CD4-positive, alpha-beta T cell treated with Interleukin-15 for 1 hour (primary cell): ENCODE data around the gene MAP3K21.

Experiments
- DNase-seq: peaks from one replicate; pipeline ENCODE4 v3.0.0-alpha.2; 2020

MAP3K21 gene

GRCh38 chr1:233360525-233361102 is 33.1 kb downstream of the MAP3K21 start:
- DNase-seq: no peak

GRCh38 chr1:233361876-233362275 is 34.4 kb downstream of the MAP3K21 start:
- no peak for DNase-seq

DNA sequence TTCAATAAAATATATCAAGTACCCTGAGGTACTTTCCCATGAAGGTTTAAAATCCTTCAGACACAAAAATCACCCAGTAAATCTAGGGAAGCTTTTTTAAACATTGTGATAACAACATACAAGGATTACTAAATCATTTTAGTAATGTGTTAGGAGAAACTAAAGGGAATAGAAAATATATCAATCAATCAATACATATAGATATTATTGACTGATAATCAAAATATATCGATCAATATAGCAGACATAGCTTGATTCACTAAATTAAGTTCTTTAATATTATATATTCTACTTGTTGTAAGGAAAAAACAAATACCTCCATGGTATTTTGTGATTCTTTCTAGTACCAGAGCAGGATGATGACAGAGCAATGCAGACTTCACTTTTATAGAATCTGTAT is 35.2 kb downstream of the MAP3K21 start:
- no peak for DNase-seq

DNA sequence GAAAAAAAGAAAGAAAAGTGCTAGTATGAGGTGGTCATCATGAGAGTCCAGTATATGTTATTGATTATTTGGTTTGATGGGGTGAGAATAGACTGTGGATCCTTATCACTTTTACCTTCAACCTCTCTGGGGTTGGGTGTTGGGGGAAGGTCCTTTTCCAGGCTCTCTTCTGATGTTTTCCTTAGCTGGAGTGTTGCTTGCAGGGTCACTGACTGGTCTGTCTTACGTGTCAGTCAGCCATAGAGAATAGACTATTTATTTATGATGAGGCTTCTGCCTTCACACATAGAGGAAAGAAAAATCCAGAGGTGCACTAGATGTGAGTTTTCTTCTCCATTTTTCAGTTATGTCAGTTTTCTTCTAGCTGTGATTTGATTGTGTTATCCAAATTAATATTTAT is 36.5 kb downstream of the MAP3K21 start:
- no peak for DNase-seq

GRCh38 chr1:233364695-233365539 is 37.4 kb downstream of the MAP3K21 start:
- DNase-seq: no peak

DNA sequence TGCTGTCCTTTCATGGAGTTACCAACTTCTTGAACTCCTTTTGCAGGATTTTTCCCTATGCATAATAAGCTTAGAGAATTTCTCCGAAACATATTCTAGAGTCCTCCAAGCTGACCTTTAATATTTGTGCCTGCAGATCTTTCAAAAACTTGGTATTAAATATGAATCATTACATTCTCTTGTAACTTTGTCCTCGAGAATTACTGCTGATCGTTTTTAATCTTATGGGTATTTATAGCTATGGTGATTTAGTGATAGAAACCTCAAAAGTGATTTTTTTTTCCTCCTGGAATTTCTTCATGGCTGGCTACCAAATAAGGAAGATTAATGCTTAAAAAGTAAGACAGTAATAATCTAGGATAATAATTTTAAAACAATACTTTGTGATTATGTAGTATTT is 39.1 kb downstream of the MAP3K21 start:
- DNase-seq: no peak

DNA sequence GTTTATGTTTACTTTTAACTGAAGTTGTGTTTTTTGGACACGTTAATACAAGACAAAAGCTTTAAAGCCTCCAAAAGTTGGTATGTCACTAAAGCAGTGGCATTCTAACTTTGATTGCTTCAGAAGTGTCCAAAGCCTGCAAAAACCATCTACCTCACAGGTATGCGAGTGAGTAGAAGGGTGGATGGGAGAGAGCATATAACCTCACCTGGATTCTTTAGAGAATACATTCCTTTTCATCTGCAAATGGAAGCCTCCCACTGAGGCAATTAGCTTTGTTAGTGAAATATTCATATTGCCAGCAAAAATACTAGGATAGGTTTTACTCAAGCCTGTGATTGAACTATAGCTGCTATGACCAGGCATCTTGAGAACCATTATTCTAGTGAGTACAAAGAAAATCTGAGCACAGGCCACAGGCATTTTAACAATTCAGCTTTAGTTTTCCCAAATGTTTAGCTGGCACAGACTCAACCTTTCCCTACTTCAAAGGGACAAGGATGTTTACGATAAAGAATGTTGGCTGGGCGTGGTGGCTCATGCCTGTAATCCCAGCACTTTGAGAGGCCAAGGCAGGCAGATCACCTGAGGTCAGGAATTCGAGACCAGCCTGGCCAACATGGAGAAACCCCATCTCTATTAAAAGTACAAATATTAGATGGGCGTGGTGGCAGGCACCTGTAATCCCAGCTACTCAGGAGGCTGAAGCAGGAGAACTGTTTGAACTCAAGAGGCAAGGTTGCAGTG is 39.7 kb downstream of the MAP3K21 start:
- no peak for DNase-seq

DNA sequence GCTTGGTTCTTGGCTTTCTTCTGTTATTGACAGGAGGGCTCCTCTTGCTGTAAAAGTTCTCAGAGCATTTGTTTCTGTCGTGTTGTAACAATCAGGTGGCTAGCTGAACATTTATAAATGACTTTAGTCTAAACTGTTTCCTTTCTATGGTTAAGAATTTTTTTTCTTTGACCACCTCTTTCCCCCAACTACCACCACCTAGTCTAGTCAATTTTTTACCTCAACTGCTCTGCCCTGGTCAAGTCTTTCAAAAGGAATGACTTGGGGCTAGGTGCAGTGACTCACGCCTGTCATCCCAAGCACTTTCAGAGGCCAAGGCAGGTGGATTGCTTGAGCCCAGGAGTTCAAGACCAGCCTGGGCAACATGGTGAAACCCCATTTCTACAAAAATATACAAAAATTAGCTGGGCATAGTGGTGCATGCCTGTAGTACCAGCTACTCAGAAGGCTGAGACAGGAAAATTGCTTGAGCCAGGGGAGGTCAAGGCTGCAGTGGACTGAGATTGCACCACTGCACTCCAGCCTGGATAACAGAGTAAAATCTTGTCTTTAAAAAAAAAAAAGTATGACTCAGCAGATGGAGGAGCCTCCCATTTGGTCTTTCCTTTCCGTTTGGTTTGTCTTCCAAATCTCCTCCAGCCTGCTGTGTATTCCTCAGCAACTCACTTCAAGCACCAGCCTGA is 40.7 kb downstream of the MAP3K21 start:
- DNase-seq: no peak

DNA sequence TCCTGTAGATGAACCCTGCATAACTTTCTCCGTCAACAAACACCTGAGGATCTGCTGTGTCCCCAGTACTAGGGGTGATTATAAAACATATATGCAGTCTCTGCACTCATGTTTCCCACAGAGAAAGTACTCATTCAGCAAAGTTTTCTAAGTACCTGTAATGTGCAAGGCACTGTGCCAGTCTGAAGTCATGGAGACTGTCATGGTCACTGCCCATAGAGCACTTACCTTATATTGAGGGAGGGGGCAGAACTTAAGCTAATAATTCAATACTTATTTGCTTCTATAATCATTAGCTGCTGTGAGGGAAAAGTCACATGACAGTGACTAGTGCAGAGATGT is 41.2 kb downstream of the MAP3K21 start:
- DNase-seq: no peak

DNA sequence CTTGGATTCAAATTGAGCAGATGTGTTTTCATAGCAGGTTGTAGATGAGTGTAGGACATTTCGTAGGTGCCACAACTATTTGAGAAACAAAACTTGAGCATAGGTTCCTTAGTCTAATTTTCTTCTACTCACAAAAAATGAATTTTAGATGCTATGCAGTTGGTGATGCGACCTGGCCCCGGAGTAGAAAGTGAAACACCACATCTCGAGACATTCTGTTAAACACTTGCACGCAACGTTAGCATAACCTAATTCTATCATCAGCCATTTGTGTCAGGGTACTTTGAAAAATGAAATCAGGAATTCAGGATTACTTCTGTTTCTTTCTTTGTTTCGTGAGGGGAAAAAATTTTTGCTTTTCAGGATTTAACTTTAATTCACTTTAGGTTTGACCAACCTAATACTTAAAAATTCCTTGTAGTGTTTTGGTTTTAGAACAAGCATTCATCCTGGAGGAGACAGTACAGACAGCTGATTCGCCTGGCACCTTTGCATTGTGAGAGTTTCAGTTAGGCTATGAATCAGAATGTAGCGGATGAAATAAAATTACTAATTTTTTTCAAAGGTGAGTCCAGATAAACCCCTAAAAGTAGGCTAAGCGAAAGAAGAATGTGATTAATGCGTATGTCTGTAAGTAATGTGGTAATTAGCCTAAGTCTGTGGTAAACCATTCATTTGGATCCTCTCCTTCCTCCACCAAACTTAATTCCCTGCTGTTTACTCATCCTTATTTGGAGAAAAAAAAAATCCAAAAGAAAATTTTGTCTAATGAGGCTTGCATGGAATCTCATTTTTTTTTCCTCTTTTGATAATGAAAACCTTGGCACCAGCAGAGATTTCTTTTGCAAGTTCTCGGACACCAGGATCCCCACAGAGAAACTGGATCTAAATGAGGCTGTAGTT is 44.9 kb downstream of the MAP3K21 start:
- no peak for DNase-seq

GRCh38 chr1:233373226-233373625 is 45.7 kb downstream of the MAP3K21 start:
- no peak for DNase-seq

GRCh38 chr1:233375653-233376052 is 48.1 kb downstream of the MAP3K21 start:
- no peak for DNase-seq

DNA sequence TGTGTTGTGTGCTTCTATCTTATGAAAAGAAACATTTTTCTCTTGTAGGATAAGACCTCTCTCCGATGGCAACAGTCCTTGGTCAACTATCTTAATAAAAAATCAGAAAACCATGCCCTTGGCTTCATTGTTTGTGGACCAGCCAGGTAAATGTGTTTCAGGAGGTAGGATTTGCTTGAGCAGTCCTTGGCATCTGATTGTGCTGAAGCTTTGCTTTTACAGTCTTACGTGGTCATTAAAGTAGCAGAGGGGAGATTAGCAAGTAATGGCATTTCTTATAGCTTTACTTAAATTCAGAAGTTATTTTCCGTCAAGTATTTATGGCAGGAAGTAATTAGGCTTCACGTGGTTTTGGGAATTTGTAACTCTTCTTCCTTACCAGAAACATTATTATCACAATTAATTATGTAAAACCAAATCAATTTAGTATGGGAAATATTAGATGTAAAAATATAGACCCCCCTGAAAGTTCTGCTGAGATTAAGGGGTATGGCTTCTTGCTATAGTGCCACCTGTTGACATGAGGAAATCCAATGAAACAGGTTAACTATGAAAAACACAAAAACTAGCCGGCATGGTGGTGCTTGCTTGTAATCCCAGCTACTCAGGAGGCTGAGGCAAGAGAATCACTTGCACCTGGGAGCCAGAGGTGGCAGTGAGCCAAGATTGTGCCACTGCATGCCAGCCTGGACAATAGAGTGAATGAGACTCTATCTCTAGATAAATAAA is 49.0 kb downstream of the MAP3K21 start:
- DNase-seq: no peak

GRCh38 chr1:233379869-233380438 is 52.4 kb downstream of the MAP3K21 start:
- DNase-seq: no peak

DNA sequence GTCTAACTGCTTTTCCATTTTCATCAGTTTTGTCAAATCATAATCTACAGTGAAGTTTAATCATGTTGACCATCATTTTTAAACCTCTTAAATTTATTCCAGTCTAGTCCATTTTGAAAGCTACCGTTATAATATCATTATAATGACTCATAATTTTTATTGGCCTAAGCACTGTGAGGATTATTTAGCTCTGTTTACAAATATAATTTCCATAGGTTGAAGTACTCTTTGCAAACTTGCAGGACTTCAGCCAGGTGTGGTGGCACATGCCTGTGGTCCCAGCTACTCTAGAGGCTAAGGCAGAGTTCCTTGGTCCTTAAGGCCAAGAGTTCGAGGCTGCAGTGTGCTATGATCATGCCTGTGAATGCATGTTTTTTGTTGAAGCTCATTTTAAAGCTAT is 54.3 kb downstream of the MAP3K21 start:
- no peak for DNase-seq

DNA sequence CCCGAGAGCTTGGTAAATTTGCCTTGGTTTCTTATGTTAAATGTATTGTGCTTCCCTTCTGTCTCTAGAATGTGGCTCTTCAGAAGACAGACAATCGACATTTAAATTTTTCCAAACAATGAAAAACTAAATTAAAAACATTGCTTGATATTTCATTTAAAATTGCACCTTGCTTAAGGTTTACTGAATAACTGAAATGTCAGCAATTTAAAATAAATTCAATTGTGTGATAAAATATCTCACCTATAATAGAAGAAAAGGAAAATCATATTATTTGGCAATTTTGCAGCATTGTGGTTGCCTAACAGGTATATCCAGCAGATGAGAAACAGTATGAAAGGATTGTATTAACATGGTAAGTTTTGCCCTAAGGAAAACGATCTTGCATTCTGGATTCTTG is 56.5 kb downstream of the MAP3K21 start:
- DNase-seq: no peak

GRCh38 chr1:233386336-233386735 is 58.8 kb downstream of the MAP3K21 start:
- DNase-seq: no peak

GRCh38 chr1:233387585-233387984 is 60.1 kb downstream of the MAP3K21 start:
- no peak for DNase-seq

GRCh38 chr1:233389169-233389568 is 61.6 kb downstream of the MAP3K21 start:
- no peak for DNase-seq

DNA sequence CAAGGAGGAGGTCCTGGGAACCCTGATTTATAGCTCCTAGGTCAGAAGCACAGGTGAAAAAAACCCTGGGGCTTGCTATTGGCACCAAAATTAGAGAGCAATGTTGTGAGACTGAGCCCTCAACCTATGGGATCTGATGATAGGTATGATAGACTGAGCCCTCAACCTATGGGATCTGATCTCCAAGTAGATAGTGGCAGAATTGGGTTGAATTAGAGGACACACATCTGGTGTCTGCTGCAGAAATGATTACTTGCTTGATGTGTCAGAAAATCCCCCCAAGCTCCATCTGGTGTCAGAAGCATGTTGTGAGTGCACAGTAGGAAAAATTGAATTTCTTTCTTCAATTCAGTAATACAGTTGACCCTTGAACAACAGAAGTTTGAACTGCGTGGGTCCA is 62.4 kb downstream of the MAP3K21 start:
- DNase-seq: no peak
